Liver (tissue), 9 donors: Measurements from ENCODE around the gene UNC80. TPM values are rescaled to one million over a fixed set of nuclear protein-coding genes. Genes with fewer than 3 reads are reported as not detected.
A peak's percentile ranks its signal among the peaks of the same experiment; 100 is the strongest.

Experiments used
- DNase-seq: peaks from one replicate; pipeline ENCODE4 v3.0.0-alpha.2; 2017; ENCODE audit warnings: low spot score
- H3K27ac ChIP-seq, 2 donors: one replicate each; pipeline ENCODE4 v1.7.0; 2013; ENCODE audit warnings: inconsistent platforms in 2 of 2, low read length in 2 of 2, control low read depth in 1 of 2, low read depth in 1 of 2, mild to moderate bottlenecking in 1 of 2
- H3K27me3 ChIP-seq, 4 donors: one replicate each; pipeline versions ENCODE4 v1.6.1 to v1.7.0; 2013; ENCODE audit warnings: low read length in 3 of 4, inconsistent platforms in 1 of 4, mild to moderate bottlenecking in 1 of 4, moderate library complexity in 1 of 4; ENCODE audit not compliant: control insufficient read depth in 4 of 4, insufficient read depth in 4 of 4
- H3K36me3 ChIP-seq, 4 donors: one replicate each; pipeline versions ENCODE4 v1.6.1 to v1.7.0; 2013; ENCODE audit warnings: low read length in 3 of 4, mild to moderate bottlenecking in 3 of 4, low read depth in 1 of 4, moderate library complexity in 1 of 4; ENCODE audit not compliant: control insufficient read depth in 4 of 4, insufficient read depth in 3 of 4
- H3K4me1 ChIP-seq, 4 donors: one replicate each; pipeline versions ENCODE4 v1.6.1 to v1.7.0; 2013; ENCODE audit warnings: low read length in 3 of 4, mild to moderate bottlenecking in 3 of 4, moderate library complexity in 1 of 4; ENCODE audit not compliant: control insufficient read depth in 4 of 4, insufficient read depth in 4 of 4
- H3K4me3 ChIP-seq, 3 donors: one replicate each; pipeline versions ENCODE4 v1.6.1 to v1.7.0; 2013; ENCODE audit warnings: low read length in 3 of 3, control low read depth in 1 of 3, low read depth in 1 of 3, mild to moderate bottlenecking in 1 of 3
- H3K9ac ChIP-seq, 2 donors: one replicate each; pipeline ENCODE4 v1.7.0; 2013; ENCODE audit warnings: low read length in 2 of 2, mild to moderate bottlenecking in 2 of 2, moderate library complexity in 2 of 2, control low read depth in 1 of 2, low read depth in 1 of 2
- H3K9me3 ChIP-seq, 4 donors: one replicate each; pipeline versions ENCODE4 v1.6.1 to v1.7.0; 2013; ENCODE audit warnings: low read length in 3 of 4; ENCODE audit not compliant: control insufficient read depth in 4 of 4
- FOXA1 ChIP-seq: IDR thresholded peaks from 2 replicates; pipeline ENCODE4 v1.6.1; 2016; ENCODE audit warnings: antibody characterized with exemption
- FOXA2 ChIP-seq: IDR thresholded peaks from 2 replicates; pipeline ENCODE4 v1.6.1; 2016; ENCODE audit warnings: antibody characterized with exemption
- GABPA ChIP-seq, 2 donors: IDR thresholded peaks in 1 of 2; conservative IDR thresholded peaks in 1 of 2; 2 replicates each; pipeline ENCODE4 v1.6.1; 2016; ENCODE audit warnings: antibody characterized with exemption in 2 of 2, mild to moderate bottlenecking in 1 of 2, moderate library complexity in 1 of 2
- HNF4A ChIP-seq, 2 donors: conservative IDR thresholded peaks; 2 replicates each; pipeline ENCODE4 v1.6.1; 2016; ENCODE audit warnings: antibody characterized with exemption in 2 of 2, mild to moderate bottlenecking in 2 of 2
- HNF4G ChIP-seq: IDR thresholded peaks from 2 replicates; pipeline ENCODE4 v1.6.1; 2016; ENCODE audit warnings: antibody characterized with exemption
- JUND ChIP-seq, 2 donors: IDR thresholded peaks; 2 replicates each; pipeline ENCODE4 v1.6.1; 2016; ENCODE audit warnings: antibody characterized with exemption in 2 of 2
- NR2F2 ChIP-seq: IDR thresholded peaks from 2 replicates; pipeline ENCODE4 v1.6.1; 2016; ENCODE audit warnings: antibody characterized with exemption
- RAD21 ChIP-seq, 2 donors: IDR thresholded peaks; 2 replicates each; pipeline ENCODE4 v1.6.1; 2016; ENCODE audit warnings: antibody characterized with exemption in 2 of 2, mild to moderate bottlenecking in 2 of 2
- REST ChIP-seq: IDR thresholded peaks from 2 replicates; pipeline ENCODE4 v1.6.1; 2016; ENCODE audit warnings: antibody characterized with exemption, mild to moderate bottlenecking
- RXRA ChIP-seq, 2 donors: IDR thresholded peaks; 2 replicates each; pipeline ENCODE4 v1.6.1; 2017 to 2018; ENCODE audit warnings: antibody characterized with exemption in 2 of 2, mild to moderate bottlenecking in 1 of 2
- SP1 ChIP-seq: IDR thresholded peaks from 2 replicates; pipeline ENCODE4 v1.6.1; 2018; ENCODE audit warnings: antibody characterized with exemption, mild to moderate bottlenecking
- TAF1 ChIP-seq: conservative IDR thresholded peaks from 2 replicates; pipeline ENCODE4 v1.6.1; 2016; ENCODE audit warnings: antibody characterized with exemption, mild to moderate bottlenecking
- YY1 ChIP-seq: IDR thresholded peaks from 2 replicates; pipeline ENCODE4 v1.6.1; 2016; ENCODE audit warnings: antibody characterized with exemption, mild to moderate bottlenecking
- WGBS: extraction: QIAGEN DNeasy Blood & Tissue Kit; methylation state at CpG from one replicate; pipeline ENCODE4 v1.1.7; 2013; 5-methylcytosine and 5-hydroxymethylcytosine counted together
- polyA plus RNA-seq, 2 donors: library from polyadenylated mRNA; stranded (reverse) in 1 of 2; unstranded in 1 of 2; fragments of 200-250 nt in 1 of 2; fragments of >200 nt in 1 of 2; fragmentation: Nextera tagmentation in 1 of 2; extraction: Ambion mirVana in 1 of 2; gene quantifications; one replicate each; pipeline versions ENCODE4 v1.2.1 to v1.2.3, GENCODE V29; 2013 to 2015
- total RNA-seq, 2 donors: library from RNA; depleted of rRNA; stranded (reverse); fragments of >200 nt; gene quantifications; one replicate each; pipeline ENCODE4 v1.2.3, GENCODE V29; 2014
- TF ChIP-seq, protein P1 (sequence below): IDR thresholded peaks from 2 replicates; pipeline ENCODE4 v1.6.1; 2016; ENCODE audit warnings: antibody characterized with exemption
- TF ChIP-seq, protein P2 (sequence below): fragments of 150-350 bp; IDR thresholded peaks from 2 replicates; pipeline ENCODE4 v1.5.1; 2017; ENCODE audit warnings: improper control_type of control experiment, low read depth, low read length; ENCODE audit not compliant: missing input control
- TF ChIP-seq, protein P3 (sequence below): IDR thresholded peaks from 2 replicates; pipeline ENCODE4 v1.6.1; 2016; ENCODE audit warnings: antibody characterized with exemption
- donor health status: healthy.
- donor health status: healthy.
- donor health status: healthy.
- donor health status: healthy.
- donor health status: healthy.

The UNC80 gene
- total and polyA plus RNA-seq, 4 donors = under 0.01 to 0.05 (median 0.02) TPM; not detected in 1

- TF ChIP-seq, protein P1, sequence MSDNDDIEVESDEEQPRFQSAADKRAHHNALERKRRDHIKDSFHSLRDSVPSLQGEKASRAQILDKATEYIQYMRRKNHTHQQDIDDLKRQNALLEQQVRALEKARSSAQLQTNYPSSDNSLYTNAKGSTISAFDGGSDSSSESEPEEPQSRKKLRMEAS = no peak
- TF ChIP-seq, protein P2, sequence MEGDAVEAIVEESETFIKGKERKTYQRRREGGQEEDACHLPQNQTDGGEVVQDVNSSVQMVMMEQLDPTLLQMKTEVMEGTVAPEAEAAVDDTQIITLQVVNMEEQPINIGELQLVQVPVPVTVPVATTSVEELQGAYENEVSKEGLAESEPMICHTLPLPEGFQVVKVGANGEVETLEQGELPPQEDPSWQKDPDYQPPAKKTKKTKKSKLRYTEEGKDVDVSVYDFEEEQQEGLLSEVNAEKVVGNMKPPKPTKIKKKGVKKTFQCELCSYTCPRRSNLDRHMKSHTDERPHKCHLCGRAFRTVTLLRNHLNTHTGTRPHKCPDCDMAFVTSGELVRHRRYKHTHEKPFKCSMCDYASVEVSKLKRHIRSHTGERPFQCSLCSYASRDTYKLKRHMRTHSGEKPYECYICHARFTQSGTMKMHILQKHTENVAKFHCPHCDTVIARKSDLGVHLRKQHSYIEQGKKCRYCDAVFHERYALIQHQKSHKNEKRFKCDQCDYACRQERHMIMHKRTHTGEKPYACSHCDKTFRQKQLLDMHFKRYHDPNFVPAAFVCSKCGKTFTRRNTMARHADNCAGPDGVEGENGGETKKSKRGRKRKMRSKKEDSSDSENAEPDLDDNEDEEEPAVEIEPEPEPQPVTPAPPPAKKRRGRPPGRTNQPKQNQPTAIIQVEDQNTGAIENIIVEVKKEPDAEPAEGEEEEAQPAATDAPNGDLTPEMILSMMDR = no peak
- TF ChIP-seq YY1 (no peak), HNF4G (no peak), RXRA (IDR thresholded peaks at IDR 0.05) (no peak), RAD21 (IDR thresholded peaks at IDR 0.05) (no peak), GABPA (IDR thresholded peaks at IDR 0.05 in 1 of 2, conservative IDR thresholded peaks at IDR 0.05 in 1 of 2) (no peak)
Observed at GRCh38 chr2:210035679-210036078, 264.0 kb downstream of the UNC80 start (continued).

DNA sequence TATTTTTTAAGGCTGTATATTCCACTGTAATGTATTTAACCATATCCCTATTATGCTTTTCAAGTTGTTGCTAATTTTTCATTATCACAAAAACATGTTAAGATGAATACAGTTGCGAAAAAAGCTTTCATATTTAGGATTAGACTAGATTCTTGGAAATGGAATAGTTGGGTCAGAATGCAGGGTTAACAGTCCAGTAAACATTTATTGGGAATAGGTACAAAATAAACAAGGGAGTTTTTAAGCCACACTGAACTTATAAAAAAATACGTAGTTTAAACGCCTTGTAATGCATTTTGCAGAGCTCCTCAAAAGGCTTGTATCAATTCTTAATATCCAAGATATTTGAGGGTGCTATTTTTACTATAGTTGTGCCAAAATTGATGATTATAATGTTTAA is 266.4 kb downstream of the UNC80 start:
- Histone ChIP-seq H3K9me3 (no peaks in the 10 kb centered on the region), H3K9ac (no peak overlapping the region), H3K4me1 (no peaks in the 10 kb centered on the region), H3K27ac (no peak overlapping the region), H3K36me3 (peaks cover 0 to under 1% (median 0%) of the 10 kb centered on the region in 4 donors), H3K4me3 (no peak overlapping the region), H3K27me3 (no peaks in the 10 kb centered on the region)
- peak; percentile 43 for TF ChIP-seq FOXA2
- no peak for TF ChIP-seq REST
- no peak for TF ChIP-seq YY1
- TF ChIP-seq NR2F2 = no peak
- TF ChIP-seq, protein P1 = no peak
- TF ChIP-seq JUND (IDR thresholded peaks at IDR 0.05) = no peak
- TF ChIP-seq, protein P2 = no peak
- no peak for TF ChIP-seq RXRA (IDR thresholded peaks at IDR 0.05)
- TF ChIP-seq HNF4G = no peak
- TF ChIP-seq FOXA1 = no peak
- TF ChIP-seq HNF4A (conservative IDR thresholded peaks at IDR 0.05) = peak; percentile 24 to 25
- TF ChIP-seq SP1 = no peak
- TF ChIP-seq, protein P3, sequence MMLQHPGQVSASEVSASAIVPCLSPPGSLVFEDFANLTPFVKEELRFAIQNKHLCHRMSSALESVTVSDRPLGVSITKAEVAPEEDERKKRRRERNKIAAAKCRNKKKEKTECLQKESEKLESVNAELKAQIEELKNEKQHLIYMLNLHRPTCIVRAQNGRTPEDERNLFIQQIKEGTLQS = no peak
- TF ChIP-seq TAF1 = no peak
- DNase-seq = no peak
- WGBS = 50% methylated on average over 3 of the region's 3 CpGs
